ENCODE data around the gene COG5. TPM values are rescaled to one million over a fixed set of nuclear protein-coding genes. Genes with fewer than 3 reads are reported as not detected.

The COG5 gene
- total and polyA plus RNA-seq, 2 of the 4 experiments (the other 2 are of a cell fraction), result 18.5 to 27.4 TPM

GRCh38 chr7:107581387-107582013 lies 17.8 kb upstream of the COG5 start:
- ATAC-seq (ENCODE audit: low read depth) (no peak), DNase-seq (no peak)
- no peak overlapping the region for H3K4me3 ChIP-seq (ENCODE audit: insufficient read depth, low read depth, low read length)
- peak overlapping the region; percentile 52; the same call in 1 of the 2 replicates for H3K4me2 ChIP-seq (ENCODE audit: low read depth, low read length)
- intact Hi-C loops (cut with micrococcal nuclease) (loop anchor here (5.0 kb wide), 3 partner anchors 119 to 161 kb away; partner anchors contain the start of gene CBLL1), in situ Hi-C loops (cut with MboI; ENCODE audit: low sequenced_read_pairs) (no loop called here), dilution Hi-C loops (cut with HindIII; ENCODE audit: low sequenced_read_pairs, unreplicated experiment) (no loop called here)
- H3K9me3 ChIP-seq (ENCODE audit: control insufficient read depth, insufficient read depth, low read length), result no peaks in the 10 kb centered on the region
- ChIA-PET CTCF (interaction anchor here (1.0 kb wide), 1 partner anchor 12 kb away, joined by 11 read pairs; no protein-coding TSS in a partner anchor), POLR2A (ENCODE audit: unreplicated experiment) (no interaction called here)
- H3K4ac ChIP-seq (ENCODE audit: low read depth, low read length), result no peak overlapping the region
- H3K27ac ChIP-seq (ENCODE audit: insufficient read depth, low read length), result no peak overlapping the region
- H4K20me1 ChIP-seq (ENCODE audit: insufficient read depth, low read length), result no peaks in the 10 kb centered on the region
- no peaks in the 10 kb centered on the region for H3K4me1 ChIP-seq (ENCODE audit: control insufficient read depth, insufficient read depth, low read length)
- H3K18ac ChIP-seq (ENCODE audit: low read depth, low read length), result no peak overlapping the region
- H4K5ac ChIP-seq (ENCODE audit: low read depth, low read length), result no peak overlapping the region
- peak overlapping the region; percentile 18; the same call in 1 of the 2 replicates for H3K23ac ChIP-seq (ENCODE audit: low read depth, low read length)
- H3K27me3 ChIP-seq (ENCODE audit: control insufficient read depth, insufficient read depth, low read length), result no peaks in the 10 kb centered on the region
- whole genome bisulfite sequencing, 2 experiments (ENCODE audit: extremely low coverage in 2 of 2, insufficient read length in 1 of 2), result no CpG with 5 or more reads among the region's 5 CpGs
- no peak overlapping the region for H2BK5ac ChIP-seq (ENCODE audit: low read depth, low read length, poor library complexity, severe bottlenecking)
- no peak overlapping the region for H2BK15ac ChIP-seq (ENCODE audit: low read depth, low read length)
- no peak overlapping the region for H2BK120ac ChIP-seq (ENCODE audit: low read depth, low read length)
- BruUV-seq (replicated peaks), result no TSS peak
- H2AFZ ChIP-seq (replicated peaks; ENCODE audit: low read length, poor library complexity), result no peak overlapping the region
- no peaks in the 10 kb centered on the region for H3K9me1 ChIP-seq (ENCODE audit: insufficient read depth, low read length)
- no peak overlapping the region for H2AK5ac ChIP-seq (ENCODE audit: low read depth, low read length)
- H2BK20ac ChIP-seq (ENCODE audit: low read depth, low read length), result no peak overlapping the region
- no peak overlapping the region for H4K91ac ChIP-seq (ENCODE audit: insufficient read depth, low read depth, low read length)
- no peak overlapping the region for H3K14ac ChIP-seq (replicated peaks; ENCODE audit: low read depth, low read length)
- no peak overlapping the region for H3K9ac ChIP-seq (ENCODE audit: low read depth, low read length)
- H2AK9ac ChIP-seq (replicated peaks; ENCODE audit: low read depth, low read length, poor library complexity), result no peak overlapping the region
- TF ChIP-seq ELK1 (IDR thresholded peaks at IDR 0.05; ENCODE audit: borderline replicate concordance, low read depth, low read length) (no peak), BHLHE40 (IDR thresholded peaks at IDR 0.05; ENCODE audit: low read depth, low read length) (no peak), POLR2A (IDR thresholded peaks at IDR 0.05; ENCODE audit: low read depth, low read length) (no peak), MAFK (IDR thresholded peaks at IDR 0.05; ENCODE audit: low read depth, low read length) (no peak), RAD21 (IDR thresholded peaks at IDR 0.05; ENCODE audit: low read length) (no peak), SMC3 (IDR thresholded peaks at IDR 0.05; ENCODE audit: low read depth, low read length) (no peak), FOS (IDR thresholded peaks at IDR 0.05; ENCODE audit: low read depth, low read length) (no peak), CHD1 (IDR thresholded peaks at IDR 0.05; ENCODE audit: low read depth, low read length) (no peak), MXI1 (IDR thresholded peaks at IDR 0.05; ENCODE audit: borderline replicate concordance, low read depth, low read length) (no peak), MAZ (IDR thresholded peaks at IDR 0.05; ENCODE audit: borderline replicate concordance, low read depth, low read length) (no peak), RFX5 (IDR thresholded peaks at IDR 0.05; ENCODE audit: low read depth, low read length) (no peak), USF2 (IDR thresholded peaks at IDR 0.05; ENCODE audit: low read depth, low read length) (no peak), RCOR1 (IDR thresholded peaks at IDR 0.05; ENCODE audit: insufficient replicate concordance, low read length) (no peak), NFE2L2 (IDR thresholded peaks at IDR 0.05; ENCODE audit: low read depth, low read length) (no peak), CEBPB (IDR thresholded peaks at IDR 0.05; ENCODE audit: low read depth, low read length) (no peak), CTCF (conservative IDR thresholded peaks at IDR 0.05; ENCODE audit: low read depth, low read length) (no peak)
- no peak overlapping the region; a peak in 2 of 4 replicates for H4K8ac ChIP-seq (ENCODE audit: low read depth in 2 of 2, low read length in 2 of 2)
- H3K36me3 ChIP-seq (ENCODE audit: control insufficient read depth, insufficient read depth, low read length), result peaks cover 7% of the 10 kb centered on the region; the same call in 1 of the 2 replicates
- peaks cover 22 to 44% of the 10 kb centered on the region in 2 experiments for H3K79me1 ChIP-seq (ENCODE audit: low read depth in 1 of 2, low read length in 2 of 2)
- H3K56ac ChIP-seq (ENCODE audit: extremely low read depth, insufficient read depth, low read length), result no peak overlapping the region

Data from IMR-90 (cell line).